SK-N-MC (cell line): Measurements from ENCODE around the gene ADAD1.

ENCODE experiments used
- EZH2 ChIP-seq: fragments of 200-600 bp; sonication (generic); IDR thresholded peaks from one replicate; pipeline ENCODE4 v1.6.1; 2017; ENCODE audit warnings: antibody characterized with exemption
- FOXP2 ChIP-seq: optimal IDR thresholded peaks from 2 replicates; pipeline ENCODE3; 2011; ENCODE audit warnings: mild to moderate bottlenecking, moderate library complexity; ENCODE audit not compliant: insufficient read depth; ENCODE audit errors: extremely low read length, control extremely low read depth
- POLR2AphosphoS5 ChIP-seq: IDR thresholded peaks from 2 replicates; pipeline ENCODE4 v1.6.1; 2012; ENCODE audit warnings: mild to moderate bottlenecking, low read depth, low read length, borderline replicate concordance

DNA sequence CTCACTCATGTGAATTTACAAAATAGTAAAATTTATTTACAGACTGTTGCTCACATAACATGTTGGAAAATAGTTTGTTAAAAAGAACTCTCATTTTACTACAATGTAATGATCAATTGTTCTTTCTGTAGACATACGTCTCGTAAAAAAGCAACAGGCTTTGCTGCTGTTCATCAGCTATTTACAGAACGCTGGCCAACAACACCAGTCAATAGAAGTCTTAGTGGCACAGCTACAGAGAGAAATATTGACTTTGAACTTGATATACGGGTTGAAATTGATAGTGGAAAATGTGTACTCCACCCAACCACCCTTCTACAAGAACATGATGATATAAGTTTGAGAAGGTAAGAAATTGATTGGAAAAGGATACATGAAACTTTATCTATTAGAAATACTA lies 47.6 kb upstream of the ADAD1 start:
- TF ChIP-seq POLR2AphosphoS5 (no peak), EZH2 (no peak), FOXP2 (no peak)
